Loucy (cell line): Measurements from ENCODE around the gene CCDC73.

Experiments used
- CTCF ChIP-seq: fragments of 200-600 bp; sonication (generic); conservative IDR thresholded peaks from 2 replicates; pipeline ENCODE4 v1.5.1; 2014; ENCODE audit warnings: mild to moderate bottlenecking, antibody characterized with exemption, low read length
- EZH2phosphoT487 ChIP-seq: fragments of 200-600 bp; IDR thresholded peaks from 2 replicates; pipeline ENCODE4 v1.6.1; 2018; ENCODE audit warnings: antibody characterized with exemption, mild to moderate bottlenecking, moderate library complexity, borderline replicate concordance

- TF ChIP-seq CTCF, result no peak
- TF ChIP-seq EZH2phosphoT487, result no peak
Measured at GRCh38 chr11:32584921-32585320, 209.5 kb downstream of the CCDC73 start.
